Stimulated activated CD8-positive, alpha-beta memory T cell treated with anti-CD3 and anti-CD28 coated beads, Interleukin-15, amount 100 ng/mL, for 24 hours (primary cell): ENCODE results near the gene ANGEL2.
A peak's percentile ranks its signal among the peaks of the same experiment; 100 is the strongest.
"Not testable (repeated sequence)": the region's sequence is repeated elsewhere in the genome, so short reads cannot be mapped to it uniquely, and the experiment has no call there.

Experiments
- DNase-seq: peaks from one replicate; pipeline ENCODE4 v3.0.0-alpha.2; 2020; ENCODE audit warnings: low read depth

Gene ANGEL2, protein sequence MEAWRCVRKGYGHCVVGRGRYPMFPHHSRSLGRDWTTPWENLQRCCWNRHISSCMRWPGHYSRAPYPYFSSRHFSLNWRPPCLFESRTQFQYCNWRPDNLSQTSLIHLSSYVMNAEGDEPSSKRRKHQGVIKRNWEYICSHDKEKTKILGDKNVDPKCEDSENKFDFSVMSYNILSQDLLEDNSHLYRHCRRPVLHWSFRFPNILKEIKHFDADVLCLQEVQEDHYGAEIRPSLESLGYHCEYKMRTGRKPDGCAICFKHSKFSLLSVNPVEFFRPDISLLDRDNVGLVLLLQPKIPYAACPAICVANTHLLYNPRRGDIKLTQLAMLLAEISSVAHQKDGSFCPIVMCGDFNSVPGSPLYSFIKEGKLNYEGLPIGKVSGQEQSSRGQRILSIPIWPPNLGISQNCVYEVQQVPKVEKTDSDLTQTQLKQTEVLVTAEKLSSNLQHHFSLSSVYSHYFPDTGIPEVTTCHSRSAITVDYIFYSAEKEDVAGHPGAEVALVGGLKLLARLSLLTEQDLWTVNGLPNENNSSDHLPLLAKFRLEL

DNA sequence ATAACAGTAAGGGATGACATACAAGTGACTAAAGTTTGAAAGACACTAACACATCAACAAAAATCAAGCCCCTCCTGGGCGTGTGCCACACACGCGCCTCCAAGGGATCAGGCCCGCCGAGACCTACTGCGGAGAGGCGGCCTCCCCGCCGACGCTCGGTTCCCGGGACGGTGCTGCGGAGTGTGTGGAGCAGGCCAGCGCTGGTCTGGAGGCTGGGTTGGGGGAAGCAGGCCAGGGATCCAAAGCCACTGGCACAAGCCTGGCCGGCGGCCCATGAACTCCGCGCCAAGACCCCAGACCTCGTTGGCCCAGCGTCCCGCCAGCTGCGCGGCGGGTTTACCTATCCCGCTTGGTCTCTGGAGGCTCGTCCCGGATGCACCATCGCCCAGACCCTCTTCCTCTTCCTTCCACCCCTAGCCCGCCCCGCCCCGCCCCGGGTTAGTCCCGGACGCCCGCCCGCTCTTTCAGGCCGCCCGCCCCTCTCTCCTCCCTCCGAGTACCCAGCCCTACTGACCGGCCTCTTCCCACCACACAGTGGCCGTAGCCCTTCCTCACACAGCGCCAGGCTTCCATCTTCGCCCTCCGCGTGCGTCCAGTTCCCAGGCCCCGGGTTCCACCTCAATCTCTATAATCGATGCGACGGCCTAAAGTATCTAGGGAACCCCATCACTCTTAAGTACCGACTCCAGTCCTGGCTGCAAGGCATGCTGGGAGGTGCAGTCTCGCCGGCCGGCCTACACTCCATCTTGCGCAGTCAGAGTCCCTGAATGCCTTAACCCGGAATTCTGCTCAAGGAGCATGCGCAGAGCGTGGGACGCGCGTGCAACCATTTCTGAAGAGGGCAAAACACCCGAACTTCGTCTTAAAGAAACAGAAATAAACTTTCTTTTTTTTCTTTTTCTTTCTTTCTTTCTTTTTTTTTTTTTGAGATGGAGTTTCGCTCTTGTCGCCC, at the start of gene ANGEL2:
TSS of gene ANGEL2 (minus strand) at position 769 of the 952 bp plus-strand sequence. CDS start at position 573, 196 bp downstream.
- DNase-seq: peak; percentile 86

GRCh38 chr1:213061263-213061662, 45.6 kb upstream of the ANGEL2 start:
- DNase-seq: no peak

DNA sequence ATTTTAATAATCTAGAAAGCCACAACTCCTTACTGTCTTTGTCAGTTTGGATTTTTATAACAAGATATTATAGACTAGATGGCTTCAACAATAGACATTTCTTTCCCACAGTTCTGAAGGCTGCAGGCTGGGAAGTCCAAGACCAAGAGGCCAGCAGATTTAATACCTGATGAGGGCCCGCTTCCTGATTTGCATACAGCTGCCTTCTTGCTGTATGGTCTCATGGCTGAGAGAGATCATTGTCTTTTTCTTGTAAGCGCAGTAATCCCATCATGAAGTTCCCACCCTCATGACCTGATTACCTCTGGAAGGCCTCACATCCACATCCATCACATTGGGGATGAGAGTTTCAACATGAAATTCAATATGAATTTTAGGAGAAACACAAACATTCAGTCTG, 45.2 kb upstream of the ANGEL2 start:
- no peak for DNase-seq

DNA sequence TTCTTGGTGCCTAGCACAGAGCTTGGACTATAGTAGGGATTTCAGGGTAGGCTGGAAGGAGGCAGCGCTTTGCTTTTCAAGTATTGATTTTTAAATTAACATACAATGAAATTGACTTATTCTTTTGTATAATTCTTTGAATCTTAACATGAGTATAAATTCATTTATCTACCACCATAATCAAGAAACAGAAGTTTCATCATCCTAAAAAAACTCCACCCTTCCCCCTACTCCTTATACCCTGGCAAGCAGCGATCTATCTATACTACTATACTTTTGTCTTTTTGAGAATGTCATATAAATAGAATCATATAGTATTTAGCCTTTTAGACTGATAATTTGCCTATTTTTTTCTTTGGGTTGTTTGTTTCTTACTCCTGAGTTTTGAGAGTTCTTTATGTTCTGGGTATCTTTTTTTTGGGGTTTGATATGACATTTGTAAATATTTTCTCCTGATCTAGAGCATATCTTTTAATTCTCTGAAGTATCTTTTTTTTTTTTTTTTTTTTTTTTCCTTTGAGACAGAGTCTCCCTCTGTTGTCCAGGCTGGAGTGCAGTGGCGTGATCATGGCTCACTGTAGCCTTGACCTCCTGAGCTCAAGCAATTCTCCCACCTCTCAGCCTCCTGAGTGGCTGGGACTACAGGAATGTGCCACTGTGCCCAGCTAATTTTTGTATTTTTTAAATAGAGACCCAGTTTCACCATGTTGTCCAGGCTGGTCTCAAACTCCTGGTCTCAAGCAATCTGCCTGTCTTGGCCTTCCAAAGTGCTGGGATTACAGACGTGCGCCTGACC, 41.8 kb upstream of the ANGEL2 start:
- DNase-seq: no peak

- DNase-seq: no peak
These were observed 40.1 kb upstream of the ANGEL2 start for GRCh38 chr1:213055767-213056166.

DNA sequence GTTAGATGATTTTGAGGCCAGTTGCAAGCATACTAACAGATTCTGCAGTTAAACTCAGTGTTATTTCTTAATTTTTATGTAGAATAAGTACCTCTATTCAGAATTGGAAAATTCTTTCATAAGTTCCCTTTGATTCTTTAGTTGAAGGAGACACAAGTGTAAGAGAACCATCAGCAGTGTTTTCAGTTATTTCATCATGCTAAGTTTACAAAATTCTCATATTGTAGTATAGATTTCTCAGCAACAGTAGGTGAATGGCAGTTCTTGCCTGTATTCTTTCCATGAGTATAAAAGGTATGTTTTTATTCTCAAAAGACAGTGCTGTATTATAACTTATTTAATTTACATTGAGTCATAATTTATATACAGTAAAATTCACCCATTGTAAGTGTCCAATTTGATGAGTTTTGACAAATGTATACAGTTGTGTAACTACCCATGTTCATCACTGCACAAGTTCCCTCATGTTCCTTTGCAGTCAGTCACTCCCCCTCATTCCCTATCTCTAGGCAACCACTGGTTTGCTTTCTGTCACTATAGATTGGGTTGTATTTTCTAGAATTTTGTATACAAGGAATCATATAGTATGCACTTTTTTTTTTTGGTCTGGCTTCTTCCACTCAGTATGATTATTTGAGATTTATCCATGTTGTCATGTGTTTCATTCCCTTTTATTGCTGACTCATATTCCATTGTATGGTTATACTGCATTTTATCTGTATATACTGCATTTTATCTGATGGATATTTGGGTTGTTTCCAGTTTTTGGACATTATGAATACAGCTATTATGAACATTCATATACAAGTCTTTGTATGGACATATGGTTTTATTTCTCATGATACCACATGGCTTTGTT, 39.3 kb upstream of the ANGEL2 start:
- DNase-seq: no peak

- no peak for DNase-seq
These were observed 38.5 kb upstream of the ANGEL2 start for GRCh38 chr1:213054142-213054541.

DNA sequence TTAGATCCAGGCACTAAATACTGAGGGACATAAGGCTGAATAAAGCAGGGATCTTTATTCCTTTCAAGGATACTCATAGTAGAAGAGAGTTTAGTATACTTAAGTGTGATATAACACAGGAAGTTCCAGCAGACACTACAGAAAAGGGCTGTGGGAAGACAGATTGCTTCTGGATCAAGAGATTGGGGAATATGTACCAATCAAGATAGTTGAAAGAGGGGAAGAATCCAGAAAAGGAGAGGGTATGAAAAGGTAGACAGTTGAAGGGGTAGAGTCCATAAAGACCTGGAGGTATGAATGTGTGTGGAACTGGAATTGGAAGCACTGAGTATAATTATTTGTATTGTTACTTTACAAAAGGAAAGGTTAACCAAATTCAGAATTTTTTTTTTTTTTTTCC, 37.8 kb upstream of the ANGEL2 start:
- DNase-seq: no peak

DNA sequence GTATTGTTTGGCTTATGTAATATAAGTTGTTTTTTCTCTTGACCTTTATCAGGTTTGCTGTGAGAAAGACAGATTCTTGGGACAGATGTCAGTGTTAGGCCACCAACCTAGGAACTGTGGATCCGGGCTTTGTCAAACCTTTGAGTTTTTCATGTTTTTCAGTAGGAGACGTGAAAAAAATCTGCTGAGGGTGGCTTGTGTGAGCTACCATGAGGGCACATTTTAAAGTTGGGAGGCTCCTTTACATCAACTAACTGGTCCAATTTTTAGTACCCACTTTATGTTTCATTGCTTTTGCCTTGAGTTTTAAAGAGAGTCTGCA, 36.2 kb upstream of the ANGEL2 start:
- no peak for DNase-seq

- DNase-seq: peak; percentile 67
These were observed 35.6 kb upstream of the ANGEL2 start, which contains the start of gene RPS6KC1 for GRCh38 chr1:213051127-213051880. Gene RPS6KC1, plus strand, starts transcription at chr1:213051241. Its CDS starts 164 bp downstream, at chr1:213051405.

DNA sequence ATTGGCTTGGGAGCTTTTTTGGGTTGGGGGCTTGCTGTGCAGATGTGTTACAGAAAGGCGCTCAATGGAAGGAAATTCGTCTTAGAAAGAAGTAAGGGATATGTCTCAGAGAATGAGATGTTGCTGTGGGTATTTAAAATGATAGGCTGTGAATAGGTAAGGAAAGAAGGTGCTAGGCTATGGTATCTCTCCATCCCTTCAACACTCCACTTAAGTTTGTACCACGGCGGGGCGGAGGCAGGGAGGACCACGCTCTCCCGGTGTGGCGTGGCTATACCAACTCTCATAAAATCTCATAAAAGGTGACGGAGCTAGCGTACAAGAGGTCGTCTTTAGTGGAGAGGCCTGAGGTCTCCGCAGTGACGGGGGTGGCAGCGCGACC, 35.1 kb upstream of the ANGEL2 start:
- no peak for DNase-seq

DNA sequence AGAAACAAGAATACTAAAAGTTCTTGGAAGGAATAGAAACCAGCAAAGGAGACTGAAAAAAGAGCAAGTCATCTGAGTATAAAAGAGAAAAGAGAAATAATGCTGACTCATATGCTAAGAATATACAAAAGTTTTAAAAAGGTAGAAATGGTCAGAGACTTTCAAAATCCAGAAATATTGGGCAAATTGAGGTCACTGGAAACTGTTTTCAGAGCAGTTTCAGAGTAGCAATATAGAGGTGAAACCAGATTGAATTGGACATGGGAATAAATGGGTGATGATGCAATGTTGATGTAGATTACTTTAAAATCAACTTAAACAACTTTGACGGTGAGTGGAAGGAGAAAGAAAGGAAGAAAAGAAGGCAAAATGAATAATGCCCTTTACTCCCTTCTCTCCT, 33.6 kb upstream of the ANGEL2 start:
- DNase-seq: no peak

DNA sequence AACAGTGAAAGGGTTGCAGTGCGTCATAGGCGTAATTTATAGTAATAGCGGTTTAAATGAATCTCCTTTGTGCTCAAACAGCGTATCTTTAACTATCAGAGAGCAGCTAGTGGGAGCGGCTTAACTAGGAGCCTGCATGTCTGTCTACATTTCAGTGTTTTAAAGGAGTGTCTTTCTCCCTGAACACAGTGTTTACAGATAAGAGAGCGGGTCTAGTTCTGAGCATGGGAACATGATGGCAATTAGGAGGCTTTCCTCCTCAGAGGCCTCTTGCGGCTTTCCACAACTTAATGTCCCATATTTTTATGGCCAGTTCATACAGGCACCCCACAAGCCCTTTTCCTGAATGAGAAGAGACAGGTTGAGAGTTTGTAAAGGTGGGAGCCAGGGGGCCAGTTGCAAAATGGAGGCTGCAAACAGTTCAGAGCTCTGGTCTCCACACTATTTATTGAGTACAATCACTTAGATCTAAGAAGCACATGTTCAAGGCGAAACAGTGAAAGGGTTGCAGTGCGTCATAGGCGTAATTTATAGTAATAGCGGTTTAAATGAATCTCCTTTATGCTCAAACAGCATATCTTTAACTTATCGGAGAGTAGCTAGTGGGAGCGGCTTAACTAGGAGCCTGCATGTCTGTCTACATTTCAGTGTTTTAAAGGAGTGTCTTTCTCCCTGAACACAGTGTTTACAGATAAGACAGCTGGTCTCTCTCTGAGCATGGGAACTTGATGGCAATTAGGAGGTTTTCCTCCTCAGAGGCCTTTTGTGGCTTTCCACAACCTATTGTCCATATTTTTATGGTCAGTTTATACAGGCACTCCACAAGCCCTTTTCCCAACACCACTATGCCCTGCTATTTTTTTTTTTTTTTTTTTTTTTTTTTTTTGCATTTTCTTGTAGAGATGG, 29.9 kb upstream of the ANGEL2 start:
- not testable (repeated sequence) for DNase-seq

DNA sequence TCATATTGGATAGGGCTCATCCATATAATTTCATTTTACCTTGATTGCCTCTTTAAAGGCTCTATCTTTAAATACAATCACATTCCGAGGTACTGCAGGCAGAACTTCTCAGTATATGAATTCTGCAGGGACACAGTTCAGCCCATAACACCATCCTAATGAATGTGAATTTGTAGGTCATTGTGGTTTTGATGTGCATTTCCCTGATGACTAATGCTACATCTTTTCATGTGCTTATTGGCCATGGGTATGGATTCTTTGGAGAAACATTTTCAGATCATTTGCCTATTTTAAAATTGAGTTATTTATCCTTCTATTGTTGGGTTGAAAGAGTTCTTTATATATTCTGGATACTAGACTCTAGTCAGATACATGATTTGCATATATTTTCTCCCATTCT, 25.8 kb upstream of the ANGEL2 start:
- no peak for DNase-seq

- DNase-seq: no peak
These were observed 19.9 kb upstream of the ANGEL2 start for GRCh38 chr1:213035573-213035972.

DNA sequence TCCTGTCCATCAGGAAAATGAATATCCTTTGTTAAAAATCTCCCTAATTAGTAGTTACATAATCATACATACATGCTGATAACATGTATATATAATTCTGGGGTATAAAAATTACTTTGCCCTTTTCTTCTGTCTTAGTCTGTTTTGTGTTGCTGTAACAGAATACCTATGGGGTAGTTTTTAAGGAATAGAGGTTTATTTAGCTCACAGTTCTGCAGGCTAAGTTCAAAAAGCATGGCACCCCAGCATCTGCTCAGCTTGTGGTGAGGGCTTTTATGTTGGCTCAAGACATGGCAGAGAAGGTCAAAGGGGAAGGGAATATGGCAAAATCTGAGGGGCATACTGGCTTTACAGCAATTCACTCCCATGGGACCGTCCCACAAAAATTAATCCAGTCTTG, 19.0 kb upstream of the ANGEL2 start:
- DNase-seq: no peak

DNA sequence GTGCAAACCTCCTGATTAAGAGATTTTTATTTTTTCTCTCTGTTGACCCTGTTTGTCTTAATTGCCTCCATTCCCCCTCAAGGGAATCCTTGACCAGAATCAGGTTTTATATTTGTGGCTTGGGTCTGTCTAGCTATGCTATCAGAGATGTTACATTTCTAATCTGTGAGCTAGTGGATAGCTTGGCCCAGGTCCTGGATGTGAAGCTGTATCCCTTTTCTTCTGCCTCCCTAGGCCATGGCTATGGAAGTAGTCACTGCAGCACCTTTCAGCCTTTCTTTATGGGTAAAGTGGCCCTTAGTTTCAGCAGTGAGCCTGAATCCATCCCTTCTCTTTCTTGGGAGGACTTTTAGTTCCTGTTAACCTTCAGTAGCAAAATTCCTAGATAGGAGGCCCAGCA, 17.0 kb upstream of the ANGEL2 start:
- DNase-seq: no peak

GRCh38 chr1:213027024-213027423, 11.4 kb upstream of the ANGEL2 start:
- not testable (repeated sequence) for DNase-seq

DNA sequence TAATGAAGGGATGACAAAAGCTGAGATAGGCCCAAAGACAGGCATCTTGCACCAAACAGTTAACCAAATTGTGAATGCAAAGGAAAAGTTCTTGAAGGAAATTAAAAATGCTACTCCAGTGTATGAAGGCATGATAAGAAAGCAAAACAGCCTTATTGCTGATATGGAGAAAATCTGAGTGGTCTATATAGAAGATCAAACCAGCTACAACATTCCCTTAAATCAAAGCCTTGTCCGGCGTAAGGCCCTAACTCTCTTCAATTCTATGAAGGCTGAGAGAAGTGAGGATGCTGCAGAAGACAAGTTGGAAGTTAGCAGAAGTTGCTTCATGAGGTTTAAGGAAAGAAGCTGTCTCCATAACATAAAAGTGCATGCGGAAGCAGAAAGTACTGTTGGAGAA, 4.3 kb upstream of the ANGEL2 start:
- DNase-seq: no peak
